IMR-90 (cell line): Measurements from ENCODE around the gene DVL2.

Source experiments
- BHLHE40 ChIP-seq: fragments of 150-350 bp; IDR thresholded peaks from 2 replicates; pipeline ENCODE4 v1.6.1; 2016; ENCODE audit warnings: mild to moderate bottlenecking, low read depth, low read length
- CEBPB ChIP-seq: IDR thresholded peaks from 2 replicates; pipeline ENCODE4 v1.6.1; 2012; ENCODE audit warnings: low read depth, low read length, improper control_type of control experiment
- CTCF ChIP-seq: conservative IDR thresholded peaks from 2 replicates; pipeline ENCODE4 v1.5.1; 2012; ENCODE audit warnings: mild to moderate bottlenecking, low read depth, low read length, improper control_type of control experiment
- FOS ChIP-seq: fragments of 150-350 bp; IDR thresholded peaks from 2 replicates; pipeline ENCODE4 v1.6.1; 2016; ENCODE audit warnings: low read depth, low read length
- MAFK ChIP-seq: IDR thresholded peaks from 2 replicates; pipeline ENCODE4 v1.6.1; 2012; ENCODE audit warnings: low read depth, low read length, improper control_type of control experiment
- MAZ ChIP-seq: IDR thresholded peaks from 2 replicates; pipeline ENCODE4 v1.6.1; 2012; ENCODE audit warnings: low read depth, mild to moderate bottlenecking, low read length, improper control_type of control experiment, moderate library complexity, borderline replicate concordance
- MXI1 ChIP-seq: IDR thresholded peaks from 2 replicates; pipeline ENCODE4 v1.6.1; 2012; ENCODE audit warnings: low read depth, mild to moderate bottlenecking, low read length, moderate library complexity, borderline replicate concordance
- NFE2L2 ChIP-seq: fragments of 150-350 bp; IDR thresholded peaks from 2 replicates; pipeline ENCODE4 v1.6.1; 2016; ENCODE audit warnings: low read depth, mild to moderate bottlenecking, low read length
- POLR2A ChIP-seq: IDR thresholded peaks from 2 replicates; pipeline ENCODE4 v1.6.1; 2012; ENCODE audit warnings: mild to moderate bottlenecking, low read depth, low read length
- RAD21 ChIP-seq: IDR thresholded peaks from 2 replicates; pipeline ENCODE4 v1.6.1; 2012; ENCODE audit warnings: low read length, improper control_type of control experiment
- SMC3 ChIP-seq: fragments of 150-350 bp; IDR thresholded peaks from 2 replicates; pipeline ENCODE4 v1.6.1; 2016; ENCODE audit warnings: low read depth, mild to moderate bottlenecking, antibody characterized with exemption, low read length, moderate library complexity
- USF2 ChIP-seq: fragments of 150-350 bp; IDR thresholded peaks from 2 replicates; pipeline ENCODE4 v1.6.1; 2017; ENCODE audit warnings: mild to moderate bottlenecking, antibody characterized with exemption, low read length, low read depth

- TF ChIP-seq CTCF, result no peak
- TF ChIP-seq SMC3, result no peak
- no peak for TF ChIP-seq MAFK
- TF ChIP-seq MAZ, result no peak
- TF ChIP-seq POLR2A, result no peak
- no peak for TF ChIP-seq MXI1
- TF ChIP-seq BHLHE40, result no peak
- no peak for TF ChIP-seq CEBPB
- TF ChIP-seq RAD21, result no peak
- no peak for TF ChIP-seq NFE2L2
- TF ChIP-seq USF2, result no peak
- TF ChIP-seq FOS, result no peak
These were observed 18.8 kb upstream of the DVL2 start for GRCh38 chr17:7253082-7253481.
